DMS114 treated with DMSO at 0.1 percent for 48 hours (cell line): ENCODE data around the gene TMEM87A.
"Not testable (repeated sequence)": the region's sequence is repeated elsewhere in the genome, so short reads cannot be mapped to it uniquely, and the experiment has no call there.

ENCODE experiments used
- DNase-seq: peaks from one replicate; lab custom pipeline; 2025; ENCODE audit not compliant: unreplicated experiment; lab: John Stamatoyannopoulos, UW

Gene TMEM87A

DNA sequence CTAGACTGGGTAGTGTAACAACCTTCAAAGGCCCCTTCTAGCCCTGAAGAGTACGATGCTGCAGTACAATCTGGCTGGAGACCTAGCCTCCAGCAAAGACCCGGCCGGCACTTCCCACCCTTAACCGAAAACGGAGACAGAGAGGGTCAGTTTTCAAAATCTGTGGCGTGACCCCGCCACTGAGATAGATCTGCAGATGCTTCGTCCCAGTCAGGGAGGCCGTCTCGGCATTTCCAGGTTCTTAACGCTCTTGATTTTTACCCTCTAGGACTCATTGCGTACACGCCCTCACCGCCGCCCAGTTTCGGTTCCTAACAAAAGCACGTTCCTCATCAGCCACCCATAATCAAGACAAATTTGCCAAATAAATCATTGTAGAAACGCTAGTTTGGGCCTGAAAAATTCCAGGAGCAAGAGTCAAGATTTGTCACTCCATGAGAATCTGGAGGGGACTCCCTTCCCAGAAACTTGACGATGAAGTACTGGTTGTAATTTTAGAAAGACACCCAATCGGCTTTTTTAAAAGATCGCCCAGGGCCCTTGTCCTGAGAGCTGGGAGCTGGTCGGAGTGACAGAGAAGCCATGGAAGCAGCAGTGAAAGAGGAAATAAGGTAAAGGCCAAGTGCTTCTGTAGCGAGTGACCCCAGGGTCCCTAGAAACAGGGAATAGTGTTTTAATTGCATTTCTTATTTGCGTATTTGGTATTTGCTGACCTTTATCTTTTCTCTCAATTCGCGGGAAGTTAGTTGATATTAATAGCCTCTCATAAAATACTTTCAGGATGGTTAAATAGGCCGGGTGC, 868 bp upstream of the TMEM87A start:
- DNase-seq, result peak; percentile 38

DNA sequence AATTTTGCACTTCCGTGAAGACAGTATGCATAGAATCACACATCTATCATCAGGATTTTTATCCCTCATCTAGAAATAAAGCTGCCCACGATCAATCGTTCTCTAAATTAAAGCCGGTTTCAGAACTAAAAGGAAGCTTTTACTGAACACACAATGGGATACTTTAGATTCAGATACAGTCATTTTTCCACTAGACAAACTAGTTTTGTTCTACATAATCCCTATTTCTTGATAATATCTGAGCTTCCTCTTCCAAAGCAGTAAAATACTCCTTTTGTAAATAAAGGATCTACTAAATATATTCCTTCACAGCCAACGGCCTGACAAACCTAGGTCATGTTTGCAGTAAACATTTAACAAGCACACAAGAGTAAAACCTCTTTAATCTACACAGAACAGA, 2.2 kb downstream of the TMEM87A start:
- DNase-seq, result no peak

DNA sequence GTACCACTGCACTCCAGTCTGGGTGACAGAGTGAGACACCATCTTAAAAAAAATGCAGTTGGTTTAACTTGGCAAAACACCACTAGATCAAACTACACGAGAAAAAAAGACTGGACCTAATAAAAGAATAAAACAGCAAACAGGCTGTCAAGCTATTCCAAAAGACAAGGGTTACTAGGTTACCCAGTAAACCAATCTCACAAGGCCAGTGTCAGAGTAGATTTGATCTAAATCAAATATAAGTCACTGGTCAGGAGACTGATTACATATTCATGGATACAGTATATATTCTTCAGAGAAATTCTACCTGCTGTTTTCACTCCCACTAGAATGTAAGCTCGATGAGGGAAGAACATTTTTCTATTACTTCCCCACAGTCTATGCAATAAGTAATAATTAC, 2.7 kb downstream of the TMEM87A start:
- no peak for DNase-seq

DNA sequence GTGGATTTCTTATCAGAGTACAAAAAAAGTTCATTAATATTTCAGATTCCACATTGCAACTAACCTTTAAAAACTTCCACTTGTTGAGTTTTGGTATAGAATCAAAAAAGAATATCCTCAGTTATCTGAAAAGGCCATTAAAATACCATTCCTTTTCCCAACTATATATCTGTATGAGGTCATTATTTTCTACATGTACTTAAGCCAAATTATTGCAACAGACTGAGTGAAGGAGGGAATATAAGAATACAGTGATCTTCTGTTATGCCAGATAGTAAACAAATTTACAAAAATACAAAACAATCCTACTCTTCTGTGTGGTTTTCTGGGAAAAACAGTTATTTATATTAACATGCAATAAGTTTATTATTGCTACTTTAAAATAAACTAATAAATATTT, 5.9 kb downstream of the TMEM87A start:
- no peak for DNase-seq

DNA sequence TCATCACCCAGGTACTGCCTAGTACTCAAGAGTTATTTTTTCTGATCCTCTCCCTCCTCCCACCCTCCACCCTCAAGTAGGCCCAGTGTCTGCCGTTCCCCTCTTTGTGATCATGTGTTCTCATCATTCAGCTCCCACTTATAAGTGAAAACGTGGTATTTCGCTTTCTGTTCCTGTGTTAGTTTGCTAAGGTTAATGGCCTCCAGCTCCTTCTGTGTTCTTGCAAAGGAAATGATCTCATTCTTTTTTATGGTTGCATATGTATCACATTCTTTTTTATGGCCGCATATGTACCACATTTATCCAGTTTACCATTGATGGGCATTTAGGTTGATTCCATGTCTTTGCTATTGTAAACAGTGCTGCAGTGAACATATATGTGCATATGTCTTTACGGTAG, 8.4 kb downstream of the TMEM87A start:
- DNase-seq, result no peak

DNA sequence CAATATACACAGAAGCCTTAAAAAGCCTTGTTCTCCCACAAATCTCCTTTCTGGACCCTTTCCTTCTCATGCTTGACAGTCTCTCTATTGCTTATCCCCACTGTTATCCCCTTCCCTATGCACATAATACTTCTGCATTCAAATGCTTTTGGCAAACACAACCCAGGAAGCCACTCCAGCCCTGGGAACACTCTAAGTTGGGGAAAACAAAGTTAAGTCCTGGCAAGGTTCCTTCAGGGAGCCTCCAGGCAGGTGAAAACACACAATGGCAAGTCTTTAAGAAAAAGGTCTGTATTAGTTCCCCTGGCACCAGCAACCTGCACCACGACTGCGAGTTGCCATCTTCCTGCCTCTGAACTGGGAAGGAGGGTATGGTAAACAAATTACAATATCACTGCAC, 19.9 kb downstream of the TMEM87A start:
- no peak for DNase-seq

DNA sequence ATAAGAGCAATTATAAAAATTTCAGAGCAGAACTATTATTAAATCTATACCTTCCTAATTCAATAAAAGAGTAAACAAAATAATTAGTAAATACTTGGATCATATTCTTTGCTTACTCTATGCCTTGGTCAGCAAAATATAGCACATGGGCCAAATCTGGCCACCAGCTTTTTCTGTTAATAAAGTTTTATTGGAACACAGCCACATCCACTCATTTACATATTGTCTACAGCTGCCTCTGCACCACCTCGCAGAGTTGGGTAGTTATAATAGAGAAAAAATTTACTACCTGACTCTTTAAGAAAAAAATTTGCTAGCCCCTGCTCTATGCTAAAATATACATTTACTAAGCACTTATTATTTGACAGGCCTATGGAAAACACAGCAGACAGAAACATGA, 32.4 kb downstream of the TMEM87A start:
- DNase-seq, result no peak

DNA sequence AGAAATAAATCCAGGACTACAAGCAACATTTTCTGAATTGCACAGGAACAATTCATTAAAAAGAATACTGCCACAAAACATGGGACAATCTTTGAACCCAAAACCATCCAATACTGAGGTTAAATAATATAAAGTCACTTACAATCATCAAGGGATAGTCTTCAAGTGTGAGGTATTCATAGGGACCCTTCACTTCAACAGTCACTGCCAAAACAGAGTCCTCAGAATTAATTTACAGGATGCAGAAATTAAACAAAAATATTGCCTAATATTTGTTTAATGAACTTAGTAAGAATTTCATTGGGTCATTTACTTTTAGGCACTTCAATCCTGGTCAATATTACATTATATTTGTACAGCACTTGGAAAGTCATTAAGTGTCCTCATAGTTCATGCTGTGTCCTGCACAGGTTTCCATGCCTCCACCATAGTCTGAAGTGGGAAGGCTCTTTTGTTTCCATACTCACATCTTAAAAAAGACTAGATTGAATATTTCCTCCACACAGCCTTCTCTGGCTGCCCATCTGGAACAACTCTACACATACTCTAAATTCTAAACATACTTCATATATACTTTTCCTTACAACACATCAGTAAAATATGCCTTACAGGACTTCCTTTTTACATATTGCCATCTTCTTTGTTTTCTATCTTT, 33.6 kb downstream of the TMEM87A start:
- DNase-seq, result no peak

DNA sequence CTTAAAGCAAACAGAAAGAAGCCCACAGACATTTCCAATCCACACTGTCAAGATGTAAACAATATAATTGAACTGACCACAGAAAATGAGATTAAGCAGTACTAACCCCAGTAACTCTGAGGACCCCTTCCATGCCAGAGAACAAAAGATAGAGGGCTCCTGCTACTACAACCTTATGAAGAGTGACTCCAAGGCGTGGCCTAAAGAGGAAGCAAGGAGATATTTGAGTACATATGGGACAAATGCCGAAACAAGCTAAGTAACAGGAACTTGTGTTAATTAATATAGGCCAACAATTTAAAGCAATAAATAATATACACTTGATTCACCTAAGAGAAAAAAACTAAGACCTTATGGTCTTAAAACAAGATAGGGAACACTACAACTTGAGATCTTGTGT, 40.1 kb downstream of the TMEM87A start:
- no peak for DNase-seq

DNA sequence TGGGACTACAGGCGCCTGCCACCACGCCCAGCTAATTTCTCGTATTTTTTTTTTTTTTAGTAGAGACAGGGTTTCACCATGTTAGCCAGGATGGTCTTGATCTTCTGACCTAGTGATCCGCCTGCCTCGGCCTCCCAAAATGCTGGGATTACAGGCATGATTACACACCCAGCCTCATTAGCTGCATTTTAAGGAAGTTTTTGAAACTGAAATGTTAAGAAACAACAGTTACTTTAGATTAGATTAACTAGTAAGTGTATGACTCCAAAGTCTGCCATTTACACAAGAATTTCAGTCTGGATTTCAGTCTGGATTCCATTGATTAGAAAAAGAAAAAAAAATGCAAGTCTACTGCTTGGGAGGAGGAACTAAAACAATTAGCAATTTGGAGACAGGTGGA, 40.6 kb downstream of the TMEM87A start:
- DNase-seq, result no peak

DNA sequence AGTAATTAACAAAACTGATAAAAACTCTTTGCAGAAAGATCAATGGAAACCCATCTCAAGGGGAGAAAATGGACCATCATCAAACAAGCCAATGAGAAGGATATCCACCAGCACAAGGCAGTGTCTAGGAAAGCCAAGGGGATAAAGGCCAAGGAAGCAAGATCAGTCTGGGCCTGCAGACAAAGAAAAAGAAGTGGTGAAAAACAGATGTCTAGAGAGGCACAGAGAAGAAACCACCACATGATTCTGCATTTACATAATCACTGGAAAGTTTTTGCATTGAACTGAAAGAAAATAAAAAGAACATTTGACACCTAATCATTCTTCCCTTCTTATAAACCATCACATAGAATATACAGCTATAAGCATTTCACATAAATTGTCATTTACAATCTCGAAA, 42.1 kb downstream of the TMEM87A start:
- DNase-seq, result no peak

DNA sequence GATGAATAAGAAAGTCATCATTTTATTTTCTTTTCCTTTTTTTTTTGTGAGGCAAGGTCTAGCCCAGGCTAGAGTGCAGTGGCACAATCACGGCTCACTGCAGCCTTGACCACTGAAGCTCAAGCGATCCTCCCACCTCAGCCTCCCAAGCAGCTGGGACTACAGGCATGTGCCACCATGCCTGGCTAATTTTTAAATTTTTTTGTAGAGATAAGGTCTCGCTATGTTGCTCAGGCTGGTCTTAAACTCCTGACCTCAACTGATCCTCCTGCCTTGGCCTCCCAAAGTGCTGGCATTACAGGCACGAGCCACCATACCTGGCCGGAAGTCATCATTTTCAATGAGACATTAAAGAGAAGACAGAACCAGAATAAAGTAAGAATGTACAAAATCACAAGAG, 44.3 kb downstream of the TMEM87A start:
- not testable (repeated sequence) for DNase-seq

DNA sequence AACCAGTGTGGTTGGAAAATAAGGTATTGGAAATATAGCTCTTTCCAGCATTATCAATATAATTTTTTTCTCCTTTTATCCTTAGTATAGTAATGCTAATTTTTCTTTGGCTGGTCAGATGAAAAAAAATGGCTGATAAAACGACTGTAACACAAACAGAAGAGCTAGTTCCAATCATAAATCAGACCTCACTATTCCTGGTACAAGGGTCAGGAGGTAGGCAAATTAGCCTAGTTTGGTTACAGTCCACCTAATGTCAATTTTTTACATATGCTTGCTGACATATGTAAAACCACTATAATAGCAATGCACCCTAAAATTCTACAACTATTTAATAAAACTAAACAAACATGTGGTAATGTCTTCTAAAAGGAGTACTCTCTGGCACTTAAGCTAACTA, 45.2 kb downstream of the TMEM87A start:
- no peak for DNase-seq

DNA sequence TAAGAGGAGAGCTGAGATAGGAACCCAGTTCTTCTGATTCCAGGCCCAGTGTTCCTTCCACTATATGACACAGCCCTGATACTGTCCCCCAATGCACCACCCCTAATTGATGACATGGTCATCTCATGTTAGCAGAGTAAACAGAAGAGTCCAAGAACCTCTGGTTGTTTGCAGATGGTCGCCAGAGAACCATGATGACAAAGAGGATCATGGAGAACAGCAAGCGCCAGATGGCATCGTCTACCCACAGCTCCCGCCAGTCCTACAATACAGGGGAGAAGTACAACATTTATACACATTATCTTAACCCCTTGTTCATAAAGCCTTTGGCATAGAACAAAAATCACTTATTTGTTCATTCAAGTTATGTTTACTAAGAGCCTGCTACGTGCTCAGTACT, 46.6 kb downstream of the TMEM87A start:
- DNase-seq, result no peak

DNA sequence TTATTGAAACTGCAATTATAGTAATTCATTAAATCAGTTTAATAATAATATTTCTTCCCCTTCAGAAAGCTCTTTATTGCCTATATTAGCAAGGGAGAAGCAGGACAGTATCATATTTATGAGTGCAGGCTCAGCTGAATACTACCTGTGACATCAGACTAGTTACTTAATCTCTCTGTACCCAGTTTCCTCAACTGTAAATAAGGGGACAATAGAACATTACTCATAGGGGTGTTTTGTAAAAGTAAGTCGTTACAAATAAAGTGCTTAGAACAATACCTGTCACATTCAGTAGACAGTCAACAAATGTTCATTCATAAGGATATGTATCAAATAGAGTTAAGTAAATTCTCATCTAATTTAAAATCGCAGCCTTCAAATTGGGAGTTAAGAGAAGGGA, 53.0 kb downstream of the TMEM87A start:
- no peak for DNase-seq

DNA sequence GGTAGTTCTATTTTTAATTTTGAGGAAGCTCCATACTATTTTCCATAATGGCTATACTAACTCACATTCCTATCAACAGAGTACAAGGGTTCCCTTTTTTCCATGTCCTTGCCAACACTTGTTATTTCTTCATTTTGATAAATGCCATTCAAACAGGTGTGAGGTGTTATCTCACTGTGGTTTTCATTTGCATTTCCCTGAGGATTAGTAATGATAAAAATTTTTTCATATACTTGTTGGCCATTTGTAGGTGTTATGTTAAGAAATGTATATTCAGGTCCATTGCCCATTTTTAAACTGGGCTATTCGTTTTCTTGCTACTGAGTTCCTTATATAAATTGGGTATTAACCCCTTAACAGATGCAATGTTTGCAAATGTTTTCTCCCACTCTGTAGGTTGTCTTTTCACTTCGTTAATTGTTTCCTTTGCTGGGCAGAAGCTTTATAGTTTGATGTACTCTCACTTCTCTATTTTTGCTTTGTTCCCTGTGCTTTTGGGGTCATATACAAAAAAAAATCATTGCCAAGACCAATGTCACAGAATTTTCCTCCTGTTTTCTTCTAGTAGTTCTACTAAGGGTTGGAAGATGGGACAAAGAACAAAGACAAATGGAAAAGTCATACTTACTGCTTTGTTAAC, 54.2 kb downstream of the TMEM87A start:
- no peak for DNase-seq

DNA sequence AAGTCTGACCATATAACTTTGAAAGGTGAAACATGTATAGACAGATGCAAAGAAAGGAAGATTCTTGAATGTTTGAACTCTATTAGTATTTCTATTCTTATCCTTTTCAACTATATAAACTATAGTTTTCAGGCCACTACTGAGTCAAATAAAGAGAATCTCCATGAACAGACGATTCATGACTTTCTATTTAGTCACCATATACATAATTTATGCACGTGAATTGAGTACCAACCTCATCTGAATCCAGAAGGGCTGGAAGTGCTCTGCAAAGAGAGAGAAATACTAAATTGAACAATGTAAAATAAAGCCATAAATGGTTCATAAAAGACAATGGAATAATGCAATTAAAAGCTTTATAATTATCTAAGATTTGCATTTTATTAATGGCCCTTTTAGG, 55.7 kb downstream of the TMEM87A start:
- DNase-seq, result no peak

DNA sequence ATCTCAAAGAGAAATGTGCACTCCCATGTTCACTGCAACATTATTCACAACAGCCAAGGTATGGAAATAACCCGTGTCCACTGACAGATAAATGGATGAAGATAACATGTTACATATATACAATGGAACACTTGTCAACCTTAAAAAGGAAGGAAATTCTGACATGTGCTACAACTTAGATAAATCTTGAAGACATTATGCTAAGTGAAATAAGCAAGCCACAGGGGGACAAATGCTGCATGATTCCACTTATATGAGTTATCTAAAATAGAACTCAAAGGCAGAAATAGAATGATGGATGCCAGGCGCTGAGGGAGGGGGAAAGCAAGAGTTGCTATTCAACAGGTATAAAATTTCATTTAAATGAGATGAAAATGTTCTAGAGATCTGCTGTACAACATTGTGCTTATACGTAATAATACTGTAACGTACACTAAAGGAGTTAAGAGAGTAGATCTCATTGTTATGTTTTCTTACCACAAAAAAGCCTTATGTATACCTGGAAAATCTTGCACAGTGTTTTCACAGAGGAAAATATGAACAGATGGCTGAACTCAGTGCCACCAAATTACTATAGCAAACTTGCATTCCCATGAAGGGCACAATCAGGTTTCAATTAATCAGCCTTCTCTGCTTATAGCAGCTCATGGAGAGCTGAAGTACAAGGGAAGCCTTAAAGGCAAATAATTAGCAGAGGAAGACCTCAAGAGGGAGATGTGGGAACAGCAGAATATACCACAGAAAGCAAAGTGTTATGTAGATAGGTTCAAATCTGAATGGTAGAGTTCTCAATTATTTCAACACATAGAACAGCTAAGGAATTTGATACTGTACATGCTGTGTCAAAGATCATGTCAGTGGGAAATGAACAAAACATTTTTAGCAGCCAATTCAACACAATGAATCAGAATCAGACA, 57.1 kb downstream of the TMEM87A start:
- DNase-seq, result peak; percentile 5

DNA sequence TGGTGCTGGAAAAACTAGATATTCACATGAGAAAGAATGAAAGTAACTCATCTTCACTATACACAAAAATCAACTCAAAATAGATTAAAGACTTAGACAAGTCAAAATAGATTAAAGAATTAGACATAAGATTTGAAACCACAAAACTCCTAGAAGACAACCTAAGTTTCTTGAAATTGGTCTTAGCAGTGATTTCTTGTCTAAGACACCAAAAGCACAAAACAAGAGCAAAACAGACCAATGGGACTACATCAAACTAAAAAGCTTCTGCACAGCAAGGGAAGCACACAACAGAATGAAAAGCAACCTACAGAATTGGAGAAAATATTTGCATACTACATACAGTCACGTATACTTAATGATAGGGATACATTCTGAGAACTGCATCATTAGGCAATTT, 58.6 kb downstream of the TMEM87A start:
- no peak for DNase-seq

DNA sequence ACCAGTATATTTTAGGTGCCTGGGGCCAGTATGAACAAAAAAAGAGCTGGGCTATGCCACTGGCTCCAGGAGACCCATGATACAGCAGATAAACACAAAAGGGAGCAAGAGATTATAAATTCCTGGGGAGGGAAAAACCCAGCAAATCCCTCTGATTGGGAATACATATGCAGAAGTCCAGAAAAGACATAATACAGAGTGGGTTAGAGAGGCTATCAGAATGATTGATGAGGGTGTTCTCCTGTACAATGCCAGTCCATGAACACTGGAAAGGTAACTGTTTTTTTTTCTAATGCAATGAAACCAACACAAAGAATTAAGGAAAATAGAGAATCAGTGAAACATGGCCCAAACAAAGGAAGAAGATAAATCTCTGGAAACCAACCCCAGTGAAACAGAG, 59.7 kb downstream of the TMEM87A start:
- DNase-seq, result no peak

DNA sequence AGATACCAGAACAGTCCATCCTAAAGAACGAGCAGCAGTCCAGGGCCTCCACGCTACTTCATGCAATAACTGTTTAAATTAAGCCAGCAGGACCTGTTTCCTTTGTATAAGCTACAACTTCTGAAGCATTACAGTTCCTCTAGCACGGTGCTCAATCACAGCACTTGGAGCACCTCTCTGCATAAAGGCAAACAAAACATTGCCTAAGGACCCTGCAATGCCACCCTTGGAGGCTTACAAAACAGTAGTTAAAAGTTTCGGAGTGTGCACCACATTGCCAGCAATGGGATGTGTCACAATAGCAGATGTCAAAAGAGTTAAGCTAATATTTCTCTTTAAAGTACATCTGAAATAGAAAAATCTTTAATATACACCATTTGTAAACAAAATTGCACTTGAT, 62.5 kb downstream of the TMEM87A start:
- DNase-seq, result no peak
